HepG2 (cell line): ENCODE measurements around the gene SRP68. TPM values are rescaled to one million over a fixed set of nuclear protein-coding genes. Genes with fewer than 3 reads are reported as not detected.

ENCODE experiments used
- ATAC-seq: fragments of 200-7000 bp; cut with Tn5 transposase; 3 replicates; pipeline ENCODE4 v1.9.1; 2020; ENCODE audit warnings: mild to moderate bottlenecking, moderate library complexity
- BruUV-seq: library from RNA; stranded (reverse); fragments of 400-500 nt; replicated peaks from 2 replicates; lab custom pipeline; 2021; lab: Mats Ljungman, UMichigan
- CTCF ChIA-PET: fragments of 300-600 bp; formaldehyde crosslinking; extraction: SDS; loops from one replicate; lab custom pipeline; 2021; ENCODE audit warnings: low total read pairs, inconsistent platforms, low intra/inter-chr PET ratio; lab: Yijun Ruan, JAX
- POLR2A ChIA-PET: fragments of 350-600 bp; sonication (Branson Sonifier 250); formaldehyde crosslinking; loops from one replicate; lab custom pipeline; 2020; ENCODE audit warnings: antibody characterized with exemption, inconsistent platforms; lab: Yijun Ruan, JAX
- DNase-seq: peaks from one replicate; pipeline ENCODE4 v3.0.0-alpha.2; 2015; ENCODE audit warnings: low spot score
- FAIRE-seq: peaks from 3 replicates; lab custom pipeline; 2011; peaks lifted over from hg19 to GRCh38; lab: Jason Lieb, UNC
- H2AFZ ChIP-seq: one replicate; pipeline ENCODE4 v1.6.1; 2011; ENCODE audit warnings: low read length, inconsistent platforms
- H3K27ac ChIP-seq: fragments of 300-600 bp; 3 replicates; pipeline ENCODE4 v1.8.0; 2011; ENCODE audit warnings: mixed run types, mild to moderate bottlenecking, mixed read lengths, low read length, inconsistent platforms; ENCODE audit not compliant: insufficient read depth; ENCODE audit errors: extremely low read length
- H3K27me3 ChIP-seq, 2 experiments: fragments of 200-600 bp in 1 of 2; 2 replicates in 1 of 2; 3 replicates in 1 of 2; pipeline versions ENCODE4 v1.6.0 to v1.8.0; 2011; ENCODE audit warnings: low read length in 2 of 2, mild to moderate bottlenecking in 2 of 2, moderate library complexity in 2 of 2, inconsistent platforms in 1 of 2; ENCODE audit not compliant: insufficient read depth in 2 of 2, control insufficient read depth in 1 of 2
- H3K36me3 ChIP-seq, 2 experiments: fragments of 200-600 bp in 1 of 2; replicated peaks in 1 of 2; 2 replicates in 1 of 2; 3 replicates in 1 of 2; pipeline versions ENCODE4 v1.5.1 to v1.8.0; 2011; ENCODE audit warnings: low read length in 2 of 2, inconsistent platforms in 1 of 2; ENCODE audit not compliant: insufficient read depth in 2 of 2, control insufficient read depth in 1 of 2
- H3K4me1 ChIP-seq: 2 replicates; pipeline ENCODE4 v1.5.1; 2012; ENCODE audit warnings: low read length, inconsistent platforms; ENCODE audit not compliant: insufficient read depth
- H3K4me2 ChIP-seq: 2 replicates; pipeline ENCODE4 v1.6.0; 2011; ENCODE audit warnings: low read depth, low read length, inconsistent platforms
- H3K4me3 ChIP-seq, 3 experiments: fragments of 200-600 bp in 1 of 3; sonication (generic), shearing (Covaris generic) in 1 of 3; replicated peaks in 1 of 3; 2 replicates each; pipeline ENCODE4 v1.5.1; 2011 to 2016; ENCODE audit warnings: low read length in 3 of 3, inconsistent platforms in 2 of 3, low read depth in 2 of 3, mild to moderate bottlenecking in 2 of 3, control low read depth in 1 of 3, mixed read lengths in 1 of 3; ENCODE audit not compliant: insufficient read depth in 1 of 3
- H3K79me2 ChIP-seq: one replicate; pipeline ENCODE4 v1.6.1; 2011; ENCODE audit warnings: low read length, inconsistent platforms; ENCODE audit not compliant: insufficient read depth
- H3K9ac ChIP-seq: 2 replicates; pipeline ENCODE4 v1.6.0; 2011; ENCODE audit warnings: mild to moderate bottlenecking, low read depth, low read length, inconsistent platforms; ENCODE audit not compliant: insufficient read depth
- H3K9me3 ChIP-seq: 2 replicates; pipeline ENCODE4 v1.5.1; 2012; ENCODE audit warnings: mild to moderate bottlenecking, low read length
- H4K20me1 ChIP-seq: 2 replicates; pipeline ENCODE4 v1.6.0; 2011; ENCODE audit warnings: inconsistent platforms, mild to moderate bottlenecking, low read length, moderate library complexity; ENCODE audit not compliant: insufficient read depth
- CAMTA2 ChIP-seq: sonication (generic); formaldehyde crosslinking; IDR thresholded peaks from 2 replicates; pipeline ENCODE4 v1.4.0; 2020; ENCODE audit warnings: mild to moderate bottlenecking, missing genetic modification reagents, borderline replicate concordance
- ERF ChIP-seq: IDR thresholded peaks from 2 replicates; pipeline ENCODE4 v1.6.1; 2018; ENCODE audit warnings: missing biosample characterization, missing genetic modification reagents
- FOXO1 ChIP-seq: sonication (generic); formaldehyde crosslinking; IDR thresholded peaks from 2 replicates; pipeline ENCODE4 v1.4.0; 2020; ENCODE audit warnings: missing genetic modification reagents
- FOXO4 ChIP-seq: sonication (generic); formaldehyde crosslinking; conservative IDR thresholded peaks from 2 replicates; pipeline ENCODE4 v1.8.1; 2023; ENCODE audit warnings: missing genetic modification reagents
- IRF1 ChIP-seq: sonication (generic); formaldehyde crosslinking; IDR thresholded peaks from 2 replicates; pipeline ENCODE4 v1.4.0; 2020; ENCODE audit warnings: low read depth, mild to moderate bottlenecking, missing genetic modification reagents
- MIXL1 ChIP-seq: IDR thresholded peaks from 2 replicates; pipeline ENCODE4 v1.6.1; 2016
- NFIB ChIP-seq: sonication (generic); formaldehyde crosslinking; IDR thresholded peaks from 2 replicates; pipeline ENCODE4 v1.9.0; 2021; ENCODE audit warnings: missing genetic modification reagents, mild to moderate bottlenecking, borderline replicate concordance
- PAWR ChIP-seq: sonication (generic); formaldehyde crosslinking; IDR thresholded peaks from 2 replicates; pipeline ENCODE4 v1.4.0; 2020; ENCODE audit warnings: missing genetic modification reagents, mild to moderate bottlenecking, borderline replicate concordance
- RFXANK ChIP-seq: IDR thresholded peaks from 2 replicates; pipeline ENCODE4 v1.6.1; 2016
- SAFB2 ChIP-seq: sonication (generic); formaldehyde crosslinking; IDR thresholded peaks from 2 replicates; pipeline ENCODE4 v1.5.1; 2020; ENCODE audit warnings: missing genetic modification reagents, low read depth, mild to moderate bottlenecking, borderline replicate concordance
- TCF12 ChIP-seq, 2 experiments: fragments of 450-650 bp in 1 of 2; sonication (generic) in 1 of 2; formaldehyde crosslinking in 1 of 2; IDR thresholded peaks; 2 replicates each; pipeline versions ENCODE4 v1.6.1 to v1.8.0; 2017 to 2022; ENCODE audit warnings: antibody characterized with exemption in 1 of 2, mild to moderate bottlenecking in 1 of 2, missing genetic modification reagents in 1 of 2, moderate library complexity in 1 of 2
- ZBTB21 ChIP-seq: sonication (generic); formaldehyde crosslinking; IDR thresholded peaks from 2 replicates; pipeline ENCODE4 v1.4.0; 2020; ENCODE audit warnings: missing genetic modification reagents
- ZBTB4 ChIP-seq: sonication (generic); formaldehyde crosslinking; IDR thresholded peaks from 2 replicates; pipeline ENCODE4 v1.4.0; 2020; ENCODE audit warnings: missing genetic modification reagents, mild to moderate bottlenecking, borderline replicate concordance
- ZFYVE20 ChIP-seq: sonication (generic); formaldehyde crosslinking; IDR thresholded peaks from 2 replicates; pipeline ENCODE4 v1.8.0; 2023; ENCODE audit warnings: low read depth, mild to moderate bottlenecking, moderate library complexity, missing genetic modification reagents, borderline replicate concordance
- ZNF260 ChIP-seq: sonication (generic); formaldehyde crosslinking; IDR thresholded peaks from 2 replicates; pipeline ENCODE4 v1.4.0; 2020; ENCODE audit warnings: missing genetic modification reagents, low read depth, mild to moderate bottlenecking, borderline replicate concordance
- ZNF34 ChIP-seq: sonication (generic); formaldehyde crosslinking; IDR thresholded peaks from 2 replicates; pipeline ENCODE4 v1.4.0; 2020; ENCODE audit warnings: mild to moderate bottlenecking, missing genetic modification reagents, borderline replicate concordance
- ZNF777 ChIP-seq: sonication (generic); formaldehyde crosslinking; IDR thresholded peaks from 2 replicates; pipeline ENCODE4 v1.4.0; 2020; ENCODE audit warnings: missing genetic modification reagents
- WGBS: methylation state at CpG from one replicate; pipeline ENCODE4 v1.1.6; 2017; ENCODE audit warnings: low lambda C conversion rate; 5-methylcytosine and 5-hydroxymethylcytosine counted together
- in situ Hi-C: cut with HindIII; loops from 2 replicates; pipeline ENCODE4 v1.10.0; 2017; ENCODE audit warnings: low pct_unique_long_range_greater_than_20kb; ENCODE audit not compliant: extremely low pct_ligation_motif_present
- intact Hi-C: fragments of 100-400 bp; cut with micrococcal nuclease; formaldehyde crosslinking; loops from one replicate; pipeline ENCODE4 v1.10.0; 2022; ENCODE audit not compliant: unreplicated experiment
- polyA plus RNA-seq, 8 experiments: library from polyadenylated mRNA; depleted of rRNA in 3 of 8; stranded (reverse) in 7 of 8; unstranded in 1 of 8; fragments of >200 nt; fragmentation: Illumina TruSeq in 4 of 8; extraction: Trizol in 4 of 8; gene quantifications; 2 replicates each; pipeline versions ENCODE4 v1.2.1 to v1.2.3, GENCODE V29; 2011 to 2016; ENCODE audit warnings: low read depth in 4 of 8, missing spikeins in 1 of 8, mixed read lengths in 1 of 8; ENCODE audit not compliant: insufficient read depth in 1 of 8
- total RNA-seq, 5 experiments: library from RNA; depleted of rRNA; stranded (reverse); fragments of >200 nt; fragmentation: Illumina TruSeq; extraction: Trizol; gene quantifications; 2 replicates each; pipeline ENCODE4 v1.2.3, GENCODE V29; 2016; ENCODE audit warnings: low read depth in 1 of 5

Gene SRP68
- total and polyA plus RNA-seq, 2 of the 13 experiments (the other 11 are each of a cell fraction or from before 2014, with no cell fraction given) = 39.8 to 74.3 TPM

GRCh38 chr17:75996665-75997590, 75.4 kb downstream of the SRP68 start:
- ChIA-PET POLR2A (interaction anchor here (0.7 to 14.3 kb wide), 22 partner anchors 8 to 502 kb away, joined by 3 to 481 read pairs (median 6); partner anchors contain the start of genes ACOX1, FBF1, MRPL38 and SRP68), CTCF (no interaction called here)
- Histone ChIP-seq H3K4me3 (peak overlapping the region; percentile 37 to 61 (median 49)), H3K4me2 (peak overlapping the region; percentile 86), H3K9me3 (no peaks in the 10 kb centered on the region), H4K20me1 (no peaks in the 10 kb centered on the region), H2AFZ (no peak overlapping the region), H3K4me1 (peaks cover 91% of the 10 kb centered on the region), H3K27ac (peak overlapping the region; percentile 94), H3K9ac (peak overlapping the region; percentile 74), H3K27me3 (no peaks in the 10 kb centered on the region), H3K36me3 (peaks cover under 1 to 3% of the 10 kb centered on the region in 2 experiments; a peak in 2 of 5 replicates), H3K79me2 (no peaks in the 10 kb centered on the region)
- peak; percentile 86 for FAIRE-seq
- intact Hi-C loops = loop anchor here (5.0 kb wide), 1 partner anchor 55 kb away; the partner anchor contains the start of gene FBF1
- in situ Hi-C loops = no loop called here
- ATAC-seq = peak; percentile 77
- 3% methylated on average over 18 of the region's 18 CpGs for WGBS
- BruUV-seq = no TSS peak
- DNase-seq = peak; percentile 94
- TF ChIP-seq ZFYVE20 (CRISPR knock-in tag) (no peak), ZBTB21 (CRISPR knock-in tag) (no peak), ZBTB4 (peak; percentile 78; the same call in 1 of the 2 replicates), TCF12 (IDR thresholded peaks at IDR 0.05) (no peak), TCF12 (CRISPR knock-in tag; IDR thresholded peaks at IDR 0.05) (no peak), ZNF260 (CRISPR knock-in tag) (0 out of 2 replicates have a peak, but pooled peaks have one; percentile 41), FOXO1 (CRISPR knock-in tag) (peak; percentile 100), CAMTA2 (CRISPR knock-in tag) (no peak), FOXO4 (no peak), IRF1 (CRISPR knock-in tag) (no peak), ZNF777 (0 out of 2 replicates have a peak, but pooled peaks have one; percentile 31), MIXL1 (CRISPR knock-in tag) (peak; percentile 87; the same call in 1 of the 2 replicates), ZNF34 (no peak), RFXANK (CRISPR knock-in tag) (no peak), SAFB2 (0 out of 2 replicates have a peak, but pooled peaks have one; percentile 43), PAWR (CRISPR knock-in tag) (no peak), NFIB (no peak), ERF (CRISPR knock-in tag) (peak; percentile 88)
